ENCODE results near the gene ASAH2. TPM values are rescaled to one million over a fixed set of nuclear protein-coding genes. Genes with fewer than 3 reads are reported as not detected.

Gene ASAH2
- total and polyA plus RNA-seq, 2 of the 8 experiments (the other 6 are each of a cell fraction or from before 2014, with no cell fraction given) = 1.2 to 3.1 TPM

GRCh38 chr10:50250096-50250854 is 1.0 kb downstream of the ASAH2 start:
- Histone ChIP-seq H2BK120ac (replicated peaks; ENCODE audit: low read depth, low read length) (no peak overlapping the region), H2AFZ (ENCODE audit: low read length) (no peak overlapping the region), H2BK5ac (ENCODE audit: low read depth, low read length) (no peak overlapping the region), H4K5ac (ENCODE audit: insufficient read length, low read depth, low read length) (no peak overlapping the region), H2AK5ac (ENCODE audit: low read depth, low read length) (no peak overlapping the region), H3K27me3 (replicated peaks in 1 of 4; ENCODE audit: control insufficient read depth in 3 of 4, extremely low read depth in 1 of 4, insufficient read depth in 3 of 4, low read length in 3 of 4) (no peaks in the 10 kb centered on the region; a peak in 1 of 7 replicates), H3K4ac (replicated peaks; ENCODE audit: insufficient read length, low read depth, low read length) (no peak overlapping the region), H4K91ac (replicated peaks; ENCODE audit: insufficient read length, low read length) (no peak overlapping the region), H3K18ac (ENCODE audit: extremely low read depth, low read length) (no peak overlapping the region), H3K79me1 (ENCODE audit: low read depth, low read length) (no peaks in the 10 kb centered on the region), H3K4me3 (ENCODE audit: extremely low read depth in 1 of 4, insufficient read depth in 2 of 4, low read depth in 3 of 4, low read length in 4 of 4) (no peak overlapping the region), H3K4me2 (ENCODE audit: insufficient read depth in 1 of 2, low read depth in 2 of 2, low read length in 2 of 2) (no peak overlapping the region), H3K27ac (ENCODE audit: low read depth, low read length) (no peak overlapping the region), H4K8ac (ENCODE audit: extremely low read depth, insufficient read depth, low read length) (no peak overlapping the region), H2BK12ac (ENCODE audit: low read depth, low read length) (no peak overlapping the region), H3K79me2 (ENCODE audit: control insufficient read depth in 1 of 2, insufficient read depth in 2 of 2, low read length in 2 of 2) (no peaks in the 10 kb centered on the region), H3K36me3 (ENCODE audit: control insufficient read depth in 2 of 4, insufficient read depth in 4 of 4, low read length in 3 of 4) (no peaks in the 10 kb centered on the region), H2BK15ac (ENCODE audit: low read length) (no peak overlapping the region), H3K9ac (replicated peaks in 1 of 4; ENCODE audit: extremely low read depth in 1 of 4, low read depth in 3 of 4, low read length in 3 of 4) (no peak overlapping the region), H3K14ac (ENCODE audit: insufficient read length) (no peak overlapping the region), H3K23ac (ENCODE audit: insufficient read length) (no peak overlapping the region), H3K4me1 (replicated peaks in 1 of 4; ENCODE audit: control insufficient read depth in 3 of 4, insufficient read depth in 4 of 4, low read length in 3 of 4) (no peaks in the 10 kb centered on the region), H4K20me1 (replicated peaks in 1 of 2; ENCODE audit: control insufficient read depth in 1 of 2, insufficient read depth in 2 of 2, low read length in 2 of 2) (no peaks in the 10 kb centered on the region), H3K56ac (replicated peaks; ENCODE audit: insufficient read length, low read depth, low read length) (no peak overlapping the region), H3K23me2 (ENCODE audit: low read depth, low read length) (no peaks in the 10 kb centered on the region), H3K9me3 (ENCODE audit: insufficient read depth in 2 of 2, low read depth in 1 of 2, low read length in 1 of 2) (no peaks in the 10 kb centered on the region), H2BK20ac (ENCODE audit: low read length) (no peak overlapping the region)
- WGBS, 2 experiments (ENCODE audit: extremely low coverage in 1 of 2, insufficient coverage in 1 of 2, insufficient read length in 1 of 2, insufficient replicate concordance in 2 of 2, low coverage in 1 of 2, low lambda C conversion rate in 2 of 2, missing lambda C conversion rate in 1 of 2) = 91% methylated on average over 2 of the region's 2 CpGs; no CpG with 5 or more reads in 1 of the 2 experiments
- ChIA-PET POLR2A (ENCODE audit: partially characterized antibody) (no interaction called here), CTCF (ENCODE audit: partially characterized antibody) (interaction anchor here (2.7 kb wide), 1 partner anchor 25 kb away, joined by 9 read pairs; no protein-coding TSS in a partner anchor)
- DNase-seq (ENCODE audit: low read depth in 1 of 2, low spot score in 2 of 2) (no peak), FAIRE-seq (no peak)
- TF ChIP-seq SP1 (IDR thresholded peaks at IDR 0.05; ENCODE audit: low read depth, low read length) (no peak), CEBPB (IDR thresholded peaks at IDR 0.05; ENCODE audit: low read depth, low read length) (no peak)
